D721Med (cell line): Measurements from ENCODE around the gene SGCG.
"Not testable (repeated sequence)": the region's sequence is repeated elsewhere in the genome, so short reads cannot be mapped to it uniquely, and the experiment has no call there.

ENCODE experiments used
- DNase-seq: peaks from one replicate; pipeline ENCODE4 v3.0.0; 2011; ENCODE audit warnings: low spot score; ENCODE audit not compliant: insufficient read length
- FAIRE-seq: peaks from 2 replicates; lab custom pipeline; 2011; peaks lifted over from hg19 to GRCh38; lab: Jason Lieb, UNC
- TF ChIP-seq, protein P1 (sequence below): IDR thresholded peaks from 2 replicates; pipeline ENCODE4 v1.5.1; 2012; ENCODE audit warnings: mild to moderate bottlenecking, control low read depth; ENCODE audit not compliant: insufficient read depth; ENCODE audit errors: missing control alignments

SGCG gene

DNA sequence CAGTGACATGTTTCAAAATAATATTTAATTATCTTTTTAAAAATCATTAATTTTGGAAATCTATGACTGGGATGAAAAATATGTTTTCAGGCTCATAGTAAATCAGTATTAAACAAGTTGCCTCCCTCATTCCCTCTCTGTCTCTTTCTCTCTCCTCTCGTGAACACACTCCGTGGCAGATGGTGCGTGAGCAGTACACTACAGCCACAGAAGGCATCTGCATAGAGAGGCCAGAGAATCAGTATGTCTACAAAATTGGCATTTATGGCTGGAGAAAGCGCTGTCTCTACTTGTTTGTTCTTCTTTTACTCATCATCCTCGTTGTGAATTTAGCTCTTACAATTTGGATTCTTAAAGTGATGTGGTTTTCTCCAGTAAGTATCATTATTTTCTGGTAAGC is 22.7 kb downstream of the SGCG start:
- FAIRE-seq (no peak), DNase-seq (no peak)
- TF ChIP-seq, protein P1, sequence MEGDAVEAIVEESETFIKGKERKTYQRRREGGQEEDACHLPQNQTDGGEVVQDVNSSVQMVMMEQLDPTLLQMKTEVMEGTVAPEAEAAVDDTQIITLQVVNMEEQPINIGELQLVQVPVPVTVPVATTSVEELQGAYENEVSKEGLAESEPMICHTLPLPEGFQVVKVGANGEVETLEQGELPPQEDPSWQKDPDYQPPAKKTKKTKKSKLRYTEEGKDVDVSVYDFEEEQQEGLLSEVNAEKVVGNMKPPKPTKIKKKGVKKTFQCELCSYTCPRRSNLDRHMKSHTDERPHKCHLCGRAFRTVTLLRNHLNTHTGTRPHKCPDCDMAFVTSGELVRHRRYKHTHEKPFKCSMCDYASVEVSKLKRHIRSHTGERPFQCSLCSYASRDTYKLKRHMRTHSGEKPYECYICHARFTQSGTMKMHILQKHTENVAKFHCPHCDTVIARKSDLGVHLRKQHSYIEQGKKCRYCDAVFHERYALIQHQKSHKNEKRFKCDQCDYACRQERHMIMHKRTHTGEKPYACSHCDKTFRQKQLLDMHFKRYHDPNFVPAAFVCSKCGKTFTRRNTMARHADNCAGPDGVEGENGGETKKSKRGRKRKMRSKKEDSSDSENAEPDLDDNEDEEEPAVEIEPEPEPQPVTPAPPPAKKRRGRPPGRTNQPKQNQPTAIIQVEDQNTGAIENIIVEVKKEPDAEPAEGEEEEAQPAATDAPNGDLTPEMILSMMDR = no peak

DNA sequence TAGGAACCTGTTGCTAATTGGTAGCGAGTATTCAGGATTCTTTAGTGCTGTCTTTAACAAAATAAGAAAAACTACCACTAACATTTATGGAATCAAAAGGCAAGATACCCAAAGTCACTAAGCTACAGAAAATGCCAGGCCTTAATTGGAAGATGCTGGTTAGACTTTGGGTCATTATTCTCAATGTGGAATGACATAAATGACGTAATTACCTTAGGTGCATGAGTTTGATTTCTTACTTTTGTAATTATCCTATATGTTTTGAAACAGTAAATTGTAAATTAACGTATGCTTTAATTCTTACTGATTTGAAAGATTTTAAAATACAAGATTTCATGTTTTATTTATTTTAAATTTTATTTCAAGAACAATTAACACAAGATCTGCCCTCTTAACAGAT is 25.0 kb downstream of the SGCG start:
- DNase-seq = no peak
- FAIRE-seq = no peak
- TF ChIP-seq, protein P1 = no peak

DNA sequence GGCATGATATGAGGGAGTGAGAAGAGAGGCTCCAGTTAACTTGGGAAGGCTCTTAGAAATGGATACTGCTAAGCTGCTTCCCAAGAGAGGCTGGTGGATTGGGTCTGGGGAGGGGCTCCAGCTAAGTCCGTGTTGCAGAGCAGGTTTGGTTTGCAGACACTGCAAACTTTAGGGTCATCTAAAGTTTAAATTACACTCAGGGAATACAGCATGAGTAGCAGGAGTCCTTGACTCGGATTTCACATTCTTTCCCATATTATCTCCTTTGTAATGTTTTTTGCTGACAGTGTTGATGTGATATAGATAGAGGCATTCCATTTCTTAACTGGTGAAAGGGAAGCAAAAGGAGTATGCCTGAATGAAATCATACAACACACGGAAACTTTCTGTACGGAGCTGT is 31.9 kb downstream of the SGCG start:
- DNase-seq (no peak), FAIRE-seq (no peak)
- TF ChIP-seq, protein P1 = no peak

DNA sequence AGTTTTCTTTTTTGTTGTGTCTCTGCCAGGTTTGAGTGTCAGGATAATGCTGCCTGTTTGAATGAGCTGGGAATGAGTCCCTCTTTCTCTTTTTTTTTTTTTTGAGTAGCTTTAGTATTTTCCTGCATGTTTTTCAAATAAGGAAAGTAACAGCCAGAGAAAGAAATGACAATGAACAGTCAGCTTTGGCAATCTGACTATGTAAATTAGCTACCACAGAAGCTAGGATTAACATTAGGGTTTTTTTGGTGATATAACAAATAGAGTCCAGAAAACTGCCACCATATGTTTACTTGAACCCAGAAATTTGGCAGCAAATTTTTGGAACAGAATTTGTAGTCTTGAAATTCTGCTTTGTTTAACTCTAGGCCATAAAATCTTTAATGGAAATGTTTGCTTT is 50.5 kb downstream of the SGCG start:
- no peak for DNase-seq
- FAIRE-seq = no peak
- TF ChIP-seq, protein P1 = no peak

DNA sequence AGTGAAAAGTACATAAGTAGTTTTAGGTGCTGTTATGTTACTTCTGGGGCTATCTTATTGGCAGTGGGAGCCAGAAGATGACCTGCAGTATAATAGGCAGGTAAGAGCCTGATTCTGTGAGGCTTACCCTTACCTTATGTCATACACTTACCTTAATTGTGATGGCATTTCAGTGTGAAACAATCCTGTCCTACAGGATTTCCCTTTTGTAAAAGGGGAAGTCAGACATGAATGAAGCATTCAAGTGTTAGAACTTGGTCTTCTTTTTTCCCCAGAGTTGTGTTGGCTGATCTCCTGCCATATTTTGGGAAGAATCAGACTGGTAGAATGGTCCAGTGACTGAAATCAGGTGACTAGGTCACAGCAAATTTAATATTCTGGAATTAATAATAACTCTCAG is 55.2 kb downstream of the SGCG start:
- DNase-seq = no peak
- no peak for FAIRE-seq

DNA sequence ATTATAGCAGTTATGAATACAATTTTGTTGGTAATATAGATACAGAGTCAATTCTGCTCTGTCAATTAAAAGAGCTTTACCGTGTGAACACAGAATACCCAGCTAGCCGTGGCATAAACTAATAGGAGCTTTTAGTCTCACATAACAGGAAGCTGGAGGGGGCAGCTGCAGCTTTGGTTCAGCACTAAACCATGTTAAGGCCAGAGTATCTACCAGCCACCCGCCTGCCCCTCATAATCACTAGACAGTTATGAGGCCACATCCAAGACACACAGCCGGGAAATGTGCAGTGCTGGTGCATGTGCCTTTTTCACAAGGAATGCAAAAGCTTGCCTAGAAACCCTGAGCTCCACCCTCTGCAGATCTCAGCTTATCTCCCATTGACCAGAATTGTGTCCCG is 62.3 kb downstream of the SGCG start:
- no peak for DNase-seq
- TF ChIP-seq, protein P1 = no peak
- no peak for FAIRE-seq

More for the DNA sequence above, 55.2 kb downstream of the SGCG start:
- TF ChIP-seq, protein P1 = no peak

DNA sequence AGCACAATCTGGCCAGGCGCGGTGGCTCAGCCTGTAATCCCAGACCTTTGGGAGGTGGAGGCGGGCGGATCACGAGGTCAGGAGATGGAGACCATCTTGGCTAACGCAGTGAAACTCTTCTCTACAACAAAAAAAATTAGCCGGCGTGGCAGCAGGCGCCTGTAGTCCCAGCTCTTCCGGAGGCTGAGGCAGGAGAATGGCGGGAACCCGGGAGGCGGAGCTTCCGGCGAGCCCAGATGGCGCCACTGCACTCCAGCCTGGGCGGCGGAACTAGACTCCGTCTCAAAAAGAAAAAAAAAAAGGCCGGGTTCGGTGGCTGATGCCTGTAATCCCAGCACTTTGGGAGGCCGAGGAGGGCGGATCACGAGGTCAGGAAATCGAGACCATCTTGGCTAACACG is 67.6 kb downstream of the SGCG start:
- not testable (repeated sequence) for DNase-seq, FAIRE-seq

DNA sequence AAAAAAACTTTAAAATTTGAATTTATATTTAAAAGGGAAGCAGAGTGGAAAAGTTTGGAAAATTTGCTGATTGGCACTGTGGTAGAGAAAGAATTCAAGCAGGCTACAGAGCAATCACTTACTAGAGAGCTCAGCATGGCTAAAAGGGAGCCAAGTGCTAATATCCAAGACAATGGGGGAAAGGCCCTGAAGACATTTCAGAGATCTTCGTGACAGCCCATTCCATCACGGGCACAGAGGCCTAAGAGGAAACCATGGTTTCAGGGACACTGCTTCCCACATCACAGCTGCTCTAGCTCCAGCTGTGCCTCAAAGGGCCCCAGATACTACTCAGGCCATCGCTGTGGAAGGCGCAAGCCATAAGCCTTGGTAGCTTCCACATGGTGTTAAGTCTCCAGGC is 73.7 kb downstream of the SGCG start:
- TF ChIP-seq, protein P1 = no peak

More for the DNA sequence above, 73.7 kb downstream of the SGCG start:
- FAIRE-seq (no peak), DNase-seq (no peak)
